Measurements from ENCODE around the gene SMARCA2. TPM values are rescaled to one million over a fixed set of nuclear protein-coding genes. Genes with fewer than 3 reads are reported as not detected.

Gene SMARCA2
- total and polyA plus RNA-seq, 10 of the 15 experiments (the other 5 are each of a cell fraction or from before 2014, with no cell fraction given): 100 to 392 (median 204) TPM

- Histone ChIP-seq H3K9ac (ENCODE audit: control insufficient read depth, insufficient read depth, low read length) (no peak overlapping the region), H3K27me3 (replicated peaks in 1 of 2; ENCODE audit: control insufficient read depth in 2 of 2, insufficient read depth in 2 of 2, low read length in 1 of 2) (no peaks in the 10 kb centered on the region), H3K4me1 (ENCODE audit: control insufficient read depth, insufficient read depth, low read length) (no peaks in the 10 kb centered on the region), H2AFZ (ENCODE audit: control insufficient read depth, low read depth, low read length) (no peak overlapping the region), H3K4me2 (ENCODE audit: control insufficient read depth, insufficient read depth) (no peak overlapping the region), H3K27ac (ENCODE audit: control insufficient read depth, insufficient read depth) (no peak overlapping the region), H3K79me2 (ENCODE audit: control insufficient read depth, insufficient read depth, low read length) (no peaks in the 10 kb centered on the region; the same call in none of the 2 replicates), H3K36me3 (ENCODE audit: control insufficient read depth in 2 of 2, insufficient read depth in 2 of 2, low read length in 1 of 2) (peaks cover 3 to 25% of the 10 kb centered on the region in 2 experiments; a peak in 3 of 4 replicates), H3K4me3 (no peak overlapping the region), H3K9me3 (replicated peaks; ENCODE audit: control insufficient read depth, insufficient read depth, low read length) (no peaks in the 10 kb centered on the region), H4K20me1 (ENCODE audit: control insufficient read depth, insufficient read depth) (no peaks in the 10 kb centered on the region)
- POLR2A ChIA-PET: no interaction called here
- BruUV-seq (replicated peaks): TSS peak; percentile 18
- no peak for TF ChIP-seq DPF2 (IDR thresholded peaks at IDR 0.05)
- TF ChIP-seq, protein P1, sequence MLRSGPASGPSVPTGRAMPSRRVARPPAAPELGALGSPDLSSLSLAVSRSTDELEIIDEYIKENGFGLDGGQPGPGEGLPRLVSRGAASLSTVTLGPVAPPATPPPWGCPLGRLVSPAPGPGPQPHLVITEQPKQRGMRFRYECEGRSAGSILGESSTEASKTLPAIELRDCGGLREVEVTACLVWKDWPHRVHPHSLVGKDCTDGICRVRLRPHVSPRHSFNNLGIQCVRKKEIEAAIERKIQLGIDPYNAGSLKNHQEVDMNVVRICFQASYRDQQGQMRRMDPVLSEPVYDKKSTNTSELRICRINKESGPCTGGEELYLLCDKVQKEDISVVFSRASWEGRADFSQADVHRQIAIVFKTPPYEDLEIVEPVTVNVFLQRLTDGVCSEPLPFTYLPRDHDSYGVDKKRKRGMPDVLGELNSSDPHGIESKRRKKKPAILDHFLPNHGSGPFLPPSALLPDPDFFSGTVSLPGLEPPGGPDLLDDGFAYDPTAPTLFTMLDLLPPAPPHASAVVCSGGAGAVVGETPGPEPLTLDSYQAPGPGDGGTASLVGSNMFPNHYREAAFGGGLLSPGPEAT (IDR thresholded peaks at IDR 0.05; ENCODE audit: low read depth): peak; percentile 51; the same call in 1 of the 2 replicates
- no peak for TF ChIP-seq MYC (IDR thresholded peaks at IDR 0.05; ENCODE audit: insufficient read depth, insufficient read length, insufficient replicate concordance, low read length, severe bottlenecking)
- no peak for TF ChIP-seq GABPA (IDR thresholded peaks at IDR 0.05; ENCODE audit: low read depth)
- TF ChIP-seq FOXM1 (IDR thresholded peaks at IDR 0.05; ENCODE audit: low read depth, low read length): 0 out of 2 replicates have a peak, but pooled peaks have one; percentile 15
- TF ChIP-seq NR2C1 (IDR thresholded peaks at IDR 0.05): no peak
- TF ChIP-seq, protein P2, sequence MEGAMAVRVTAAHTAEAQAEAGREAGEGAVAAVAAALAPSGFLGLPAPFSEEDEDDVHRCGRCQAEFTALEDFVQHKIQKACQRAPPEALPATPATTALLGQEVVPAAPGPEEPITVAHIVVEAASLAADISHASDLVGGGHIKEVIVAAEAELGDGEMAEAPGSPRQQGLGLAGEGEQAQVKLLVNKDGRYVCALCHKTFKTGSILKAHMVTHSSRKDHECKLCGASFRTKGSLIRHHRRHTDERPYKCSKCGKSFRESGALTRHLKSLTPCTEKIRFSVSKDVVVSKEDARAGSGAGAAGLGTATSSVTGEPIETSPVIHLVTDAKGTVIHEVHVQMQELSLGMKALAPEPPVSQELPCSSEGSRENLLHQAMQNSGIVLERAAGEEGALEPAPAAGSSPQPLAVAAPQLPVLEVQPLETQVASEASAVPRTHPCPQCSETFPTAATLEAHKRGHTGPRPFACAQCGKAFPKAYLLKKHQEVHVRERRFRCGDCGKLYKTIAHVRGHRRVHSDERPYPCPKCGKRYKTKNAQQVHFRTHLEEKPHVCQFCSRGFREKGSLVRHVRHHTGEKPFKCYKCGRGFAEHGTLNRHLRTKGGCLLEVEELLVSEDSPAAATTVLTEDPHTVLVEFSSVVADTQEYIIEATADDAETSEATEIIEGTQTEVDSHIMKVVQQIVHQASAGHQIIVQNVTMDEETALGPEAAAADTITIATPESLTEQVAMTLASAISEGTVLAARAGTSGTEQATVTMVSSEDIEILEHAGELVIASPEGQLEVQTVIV (IDR thresholded peaks at IDR 0.05; ENCODE audit: borderline replicate concordance, partially characterized antibody): no peak
- 0 out of 2 replicates have a peak, but pooled peaks have one; percentile 36 for TF ChIP-seq ATF7 (IDR thresholded peaks at IDR 0.05; ENCODE audit: low read depth)
- no peak for TF ChIP-seq ELK1 (IDR thresholded peaks at IDR 0.05; ENCODE audit: low read depth, low read length)
- TF ChIP-seq, protein P3, sequence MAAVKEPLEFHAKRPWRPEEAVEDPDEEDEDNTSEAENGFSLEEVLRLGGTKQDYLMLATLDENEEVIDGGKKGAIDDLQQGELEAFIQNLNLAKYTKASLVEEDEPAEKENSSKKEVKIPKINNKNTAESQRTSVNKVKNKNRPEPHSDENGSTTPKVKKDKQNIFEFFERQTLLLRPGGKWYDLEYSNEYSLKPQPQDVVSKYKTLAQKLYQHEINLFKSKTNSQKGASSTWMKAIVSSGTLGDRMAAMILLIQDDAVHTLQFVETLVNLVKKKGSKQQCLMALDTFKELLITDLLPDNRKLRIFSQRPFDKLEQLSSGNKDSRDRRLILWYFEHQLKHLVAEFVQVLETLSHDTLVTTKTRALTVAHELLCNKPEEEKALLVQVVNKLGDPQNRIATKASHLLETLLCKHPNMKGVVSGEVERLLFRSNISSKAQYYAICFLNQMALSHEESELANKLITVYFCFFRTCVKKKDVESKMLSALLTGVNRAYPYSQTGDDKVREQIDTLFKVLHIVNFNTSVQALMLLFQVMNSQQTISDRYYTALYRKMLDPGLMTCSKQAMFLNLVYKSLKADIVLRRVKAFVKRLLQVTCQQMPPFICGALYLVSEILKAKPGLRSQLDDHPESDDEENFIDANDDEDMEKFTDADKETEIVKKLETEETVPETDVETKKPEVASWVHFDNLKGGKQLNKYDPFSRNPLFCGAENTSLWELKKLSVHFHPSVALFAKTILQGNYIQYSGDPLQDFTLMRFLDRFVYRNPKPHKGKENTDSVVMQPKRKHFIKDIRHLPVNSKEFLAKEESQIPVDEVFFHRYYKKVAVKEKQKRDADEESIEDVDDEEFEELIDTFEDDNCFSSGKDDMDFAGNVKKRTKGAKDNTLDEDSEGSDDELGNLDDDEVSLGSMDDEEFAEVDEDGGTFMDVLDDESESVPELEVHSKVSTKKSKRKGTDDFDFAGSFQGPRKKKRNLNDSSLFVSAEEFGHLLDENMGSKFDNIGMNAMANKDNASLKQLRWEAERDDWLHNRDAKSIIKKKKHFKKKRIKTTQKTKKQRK (IDR thresholded peaks at IDR 0.05; ENCODE audit: low read depth, low read length): no peak
- no peak; the same call in 1 of the 2 replicates for TF ChIP-seq PML (IDR thresholded peaks at IDR 0.05; ENCODE audit: low read length)
- SMC1A ChIA-PET (ENCODE audit: uncharacterized antibody, unreplicated experiment): interaction anchor here (0.9 to 1.5 kb wide), 4 partner anchors 47 to 531 kb away, joined by 3 read pairs; no protein-coding TSS in a partner anchor
- intact Hi-C loops (cut with micrococcal nuclease; ENCODE audit: unreplicated experiment) (no loop called here), in situ Hi-C loops (cut with MboI) (no loop called here)
- DNase-seq (ENCODE audit: low read depth, low spot score): no peak
- RAD21 ChIA-PET (ENCODE audit: unreplicated experiment): interaction anchor here (0.7 to 4.4 kb wide), 7 partner anchors 8 to 90 kb away, joined by 3 to 23 read pairs (median 4); no protein-coding TSS in a partner anchor
- WGBS (ENCODE audit: insufficient coverage, insufficient replicate concordance, low lambda C conversion rate, missing lambda C conversion rate): 82% methylated on average over 9 of the region's 9 CpGs
- no peak for FAIRE-seq
- CTCF ChIA-PET: interaction anchor here (0.8 to 6.0 kb wide), 6 partner anchors 10 to 236 kb away, joined by 3 to 61 read pairs (median 4); no protein-coding TSS in a partner anchor
- ATAC-seq: no peak
These were observed 163.0 kb downstream of the SMARCA2 start for GRCh38 chr9:2178034-2178734.

Measured in GM12878 (cell line).